ENCODE measurements around the gene LRRN4CL.
A peak's percentile ranks its signal among the peaks of the same experiment; 100 is the strongest.

The LRRN4CL gene

DNA sequence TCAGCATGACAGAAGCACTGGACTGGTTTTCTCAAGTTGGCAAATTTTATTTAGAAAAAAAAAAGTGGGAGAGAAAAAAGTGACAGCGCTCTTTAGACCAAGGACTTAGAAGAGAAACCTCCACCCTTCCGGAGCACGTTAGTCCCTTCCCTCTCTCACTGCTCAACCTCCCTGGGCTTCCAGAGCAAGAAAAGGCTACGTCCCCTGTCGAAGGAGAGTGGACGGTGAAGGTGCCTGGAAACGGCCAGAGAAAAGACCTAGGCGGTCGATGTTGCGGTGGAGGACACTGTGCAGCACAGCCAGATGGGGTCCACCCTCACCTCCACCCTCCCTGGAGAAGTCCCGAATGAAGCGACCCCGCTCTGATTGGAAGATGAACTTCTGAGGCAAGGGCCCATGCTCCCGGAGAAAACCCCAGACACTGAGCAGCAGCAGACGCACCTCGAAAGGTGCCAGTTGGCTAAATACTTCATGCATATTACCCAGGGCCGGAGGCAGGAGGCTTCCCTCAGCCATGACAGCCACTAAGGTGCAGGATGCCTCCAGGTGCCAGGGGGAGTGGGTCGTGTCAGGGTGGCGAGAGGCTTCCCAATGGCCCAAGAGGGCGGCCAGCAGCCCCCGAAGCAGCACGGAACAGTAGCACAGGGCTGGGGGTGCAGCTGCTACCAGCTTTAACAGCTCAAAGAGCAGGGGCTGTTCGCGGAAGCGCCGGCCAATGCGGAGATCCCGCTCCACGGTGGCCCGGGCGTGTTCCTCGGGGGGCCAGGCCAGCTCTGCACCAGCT is 42.3 kb downstream of the LRRN4CL start:
- DNase-seq (ENCODE audit: low read depth): no peak

DNA sequence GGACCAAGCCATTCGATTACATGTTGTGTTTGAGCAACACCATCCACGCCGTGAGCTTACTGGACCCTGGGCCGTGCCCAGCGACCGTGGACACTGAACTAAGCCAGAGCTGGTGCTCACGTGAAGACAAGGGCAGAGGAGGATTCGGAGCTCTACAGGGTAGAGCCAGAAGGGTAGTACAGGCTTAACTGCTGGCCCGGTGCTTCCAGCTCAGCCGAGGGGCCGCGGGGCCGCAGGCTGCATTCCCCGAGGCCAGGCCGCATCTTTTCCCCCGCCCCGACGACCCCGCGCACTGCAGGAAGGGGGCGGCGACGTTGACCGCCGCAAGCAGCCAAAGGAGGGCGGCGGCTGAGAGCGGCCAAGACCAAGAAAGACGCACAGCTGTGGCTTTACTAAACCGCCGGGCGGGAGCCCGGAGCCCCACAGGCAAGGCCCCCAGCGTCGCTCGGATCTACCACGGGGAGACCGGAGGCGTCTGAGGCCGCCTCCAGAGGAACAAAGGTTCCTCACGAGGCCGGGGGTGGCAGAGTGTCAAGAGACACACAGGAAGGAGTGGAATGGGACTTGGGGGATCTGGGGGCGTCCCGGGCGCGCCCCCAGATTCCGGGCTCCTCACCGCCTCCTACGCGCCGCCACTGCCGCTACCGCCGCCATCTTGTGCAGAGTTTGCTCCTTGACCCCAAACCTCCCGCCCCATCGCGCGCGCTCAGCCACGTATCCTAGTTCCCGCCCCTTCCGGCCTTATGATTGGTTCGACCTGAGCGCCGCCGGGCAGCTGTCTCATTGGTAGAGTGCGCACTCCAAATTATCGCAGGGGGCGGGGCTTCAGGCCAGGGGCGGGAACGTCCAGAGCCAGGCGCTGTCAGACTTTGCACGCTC is 43.1 kb downstream of the LRRN4CL start, which contains the start of gene GANAB:
Gene GANAB, minus strand, starts transcription at position 668 of the 879 bp plus-strand sequence. Its CDS starts 14 bp downstream, at position 654.
- DNase-seq (ENCODE audit: low read depth): peak; percentile 97

DNA sequence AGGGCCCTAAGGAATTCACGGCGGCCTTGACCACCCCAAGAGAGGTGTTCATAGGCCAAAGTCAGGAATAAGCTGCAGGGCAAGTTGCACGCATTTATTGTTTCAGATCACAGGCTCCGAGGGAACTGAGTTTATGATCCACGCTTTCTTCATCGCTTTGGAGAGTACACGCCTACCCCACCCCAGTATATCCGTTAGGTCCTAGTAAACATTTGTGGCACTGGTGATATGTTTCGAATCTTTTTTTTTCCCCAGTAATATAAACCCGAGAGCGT is 43.7 kb downstream of the LRRN4CL start:
- no peak for DNase-seq (ENCODE audit: low read depth)

DNA sequence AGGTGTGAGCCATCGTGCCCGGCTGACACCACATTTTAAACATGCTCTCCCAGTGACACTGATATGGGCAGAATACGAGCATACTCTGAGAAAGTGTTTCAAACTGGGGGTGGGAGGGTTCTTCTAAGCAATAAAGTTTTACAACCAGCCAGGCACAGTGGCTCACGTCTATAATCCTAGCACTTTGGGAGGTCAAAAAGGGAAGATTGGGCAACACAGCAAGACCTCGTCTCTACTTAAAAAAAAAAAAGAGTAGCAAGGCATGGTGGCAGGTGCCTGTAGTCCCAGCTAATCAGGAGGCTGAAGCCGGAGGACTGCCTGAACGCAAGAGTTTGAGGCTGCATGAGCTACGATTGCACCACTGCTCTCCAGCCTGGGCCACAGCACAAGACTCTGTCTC is 45.1 kb downstream of the LRRN4CL start:
- DNase-seq (ENCODE audit: low read depth): no peak
